H4 (cell line): ENCODE measurements around the gene NELFB. TPM values are rescaled to one million over a fixed set of nuclear protein-coding genes. Genes with fewer than 3 reads are reported as not detected.
"Not testable (repeated sequence)": the region's sequence is repeated elsewhere in the genome, so short reads cannot be mapped to it uniquely, and the experiment has no call there.

Experiments used
- DNase-seq: peaks from one replicate; pipeline ENCODE4 v3.0.0-alpha.2; 2015; ENCODE audit warnings: low spot score
- total RNA-seq: library from RNA; depleted of rRNA; stranded (reverse); fragments of >200 nt; shearing (Covaris generic); gene quantifications from 2 replicates; pipeline ENCODE4 v1.2.3, GENCODE V29; 2014

NELFB gene
- total RNA-seq, 1 experiment from 2014 or later, result 33.0 TPM

DNA sequence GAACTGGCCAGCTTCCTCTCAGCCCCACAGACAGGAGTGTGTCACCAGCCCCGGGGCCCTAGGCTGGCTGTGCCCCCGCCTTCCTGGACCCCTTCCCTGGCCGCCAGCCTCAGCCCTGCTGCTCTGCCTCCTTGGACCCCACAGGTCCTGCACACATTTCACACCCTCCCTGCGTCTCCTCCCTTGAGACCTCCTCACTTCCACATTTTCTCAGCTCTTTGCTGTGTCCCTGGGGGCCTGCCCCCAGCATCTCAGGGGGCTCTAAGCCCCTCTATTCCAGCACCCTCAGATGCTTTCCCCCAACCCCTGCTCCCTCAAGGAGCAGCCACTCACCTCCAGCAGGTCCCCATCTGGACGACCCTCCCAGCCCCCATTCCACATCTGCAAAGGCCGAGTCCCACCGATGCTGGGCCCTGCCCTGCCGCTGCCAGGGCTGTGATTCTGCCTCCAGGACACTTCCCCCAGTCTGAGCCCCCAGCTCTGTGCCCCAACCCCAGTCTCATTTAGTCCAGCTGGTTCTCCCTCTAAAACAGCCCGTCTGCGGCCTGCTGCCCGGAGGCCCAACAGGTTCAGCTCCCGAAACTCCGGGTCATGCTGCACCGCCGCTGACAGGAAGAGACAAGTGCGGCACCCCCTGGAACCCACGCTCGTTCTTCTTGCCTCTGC lies 20.2 kb upstream of the NELFB start:
- DNase-seq, result no peak

DNA sequence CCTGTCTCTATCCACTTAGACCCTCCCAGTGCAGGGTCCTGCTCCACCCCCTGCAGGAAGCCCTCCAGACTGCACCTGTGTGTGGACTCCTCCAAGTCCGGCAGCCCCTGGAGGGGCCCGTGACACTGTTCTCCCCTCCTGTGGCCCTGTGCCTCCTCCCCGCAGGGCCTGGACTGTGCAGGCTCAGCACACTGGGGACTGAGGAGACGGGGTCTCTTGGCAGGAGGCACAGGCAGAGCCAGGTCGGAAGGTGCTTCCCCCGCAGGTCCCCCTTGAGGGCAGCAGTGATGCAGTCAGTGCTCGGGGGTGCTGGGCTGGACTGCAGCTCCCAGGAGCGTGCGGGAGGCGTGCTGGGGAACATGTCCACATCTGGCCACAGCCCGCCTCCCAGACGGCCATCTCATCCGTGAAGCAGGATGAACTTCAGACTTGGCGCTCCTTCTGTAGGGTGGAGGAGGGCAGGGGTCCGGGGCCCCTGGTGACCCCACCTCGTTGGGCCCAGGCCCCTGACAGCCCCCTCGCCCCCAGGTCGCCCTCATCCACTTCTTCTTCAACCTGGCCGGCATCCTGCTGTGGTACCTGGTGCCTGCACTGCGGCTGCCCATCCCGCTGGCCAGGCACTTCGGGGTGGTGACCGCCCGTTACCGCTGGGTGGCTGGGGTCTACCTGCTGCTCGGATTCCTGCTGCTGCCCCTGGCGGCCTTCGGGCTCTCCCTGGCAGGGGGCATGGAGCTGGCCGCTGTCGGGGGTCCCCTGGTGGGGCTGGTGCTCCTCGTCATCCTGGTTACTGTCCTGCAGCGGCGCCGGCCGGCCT lies 19.5 kb upstream of the NELFB start:
- DNase-seq, result no peak

DNA sequence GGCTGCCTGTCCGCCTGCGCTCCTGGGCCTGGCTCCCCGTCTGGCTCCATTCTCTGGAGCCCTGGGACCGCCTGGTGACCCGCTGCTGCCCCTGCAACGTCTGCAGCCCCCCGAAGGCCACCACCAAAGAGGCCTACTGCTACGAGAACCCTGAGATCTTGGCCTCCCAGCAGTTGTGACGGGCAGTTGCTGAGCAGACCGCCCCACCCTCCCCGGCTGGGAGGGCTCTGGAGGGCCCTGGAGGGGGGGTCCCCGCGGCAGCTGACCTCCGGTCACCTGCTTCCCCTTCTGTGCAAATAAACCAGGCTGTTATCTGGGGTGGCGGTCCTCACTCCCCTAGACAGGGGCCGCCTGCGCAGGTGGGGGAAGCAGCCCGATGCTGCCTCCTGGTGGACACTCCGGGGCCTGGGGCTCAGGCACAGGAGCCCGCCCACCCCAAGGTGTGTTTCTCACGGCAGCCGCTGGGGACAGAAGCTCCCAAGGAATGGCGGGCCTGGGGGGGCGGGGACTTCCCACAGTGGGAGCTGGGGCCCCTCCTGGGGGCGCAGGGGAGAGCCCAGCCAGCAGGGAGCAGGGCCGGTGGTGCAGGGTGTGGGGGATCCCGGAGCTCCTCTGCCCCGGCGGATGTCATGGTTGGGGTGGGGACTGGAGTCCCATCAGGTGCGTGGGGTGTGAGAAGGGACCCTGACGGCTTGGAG lies 18.7 kb upstream of the NELFB start:
- DNase-seq, result peak; percentile 74

DNA sequence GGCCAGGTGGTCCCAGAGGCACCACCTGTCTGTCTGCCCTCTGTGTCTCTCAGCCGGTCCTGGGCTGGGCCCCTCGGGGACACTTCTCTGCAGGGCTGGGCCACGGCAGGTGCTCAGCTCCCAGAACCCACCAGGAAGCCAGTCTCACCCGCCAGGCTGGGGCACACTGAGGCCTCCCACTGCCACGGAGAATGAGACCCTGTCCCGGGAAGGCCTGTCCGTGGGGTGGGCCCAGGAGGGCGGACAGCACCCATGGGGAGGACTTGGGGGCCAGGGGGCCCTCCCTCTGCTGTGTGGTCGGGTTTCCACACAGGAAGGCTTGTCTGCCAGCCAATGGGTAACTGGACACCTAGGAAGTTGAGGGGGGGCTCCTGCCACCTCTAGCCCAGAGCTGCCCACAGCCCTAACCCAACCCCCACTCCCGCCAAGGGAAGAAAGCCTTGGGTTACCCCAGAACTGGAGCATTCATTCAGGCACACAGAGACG lies 18.1 kb upstream of the NELFB start:
- DNase-seq, result no peak

DNA sequence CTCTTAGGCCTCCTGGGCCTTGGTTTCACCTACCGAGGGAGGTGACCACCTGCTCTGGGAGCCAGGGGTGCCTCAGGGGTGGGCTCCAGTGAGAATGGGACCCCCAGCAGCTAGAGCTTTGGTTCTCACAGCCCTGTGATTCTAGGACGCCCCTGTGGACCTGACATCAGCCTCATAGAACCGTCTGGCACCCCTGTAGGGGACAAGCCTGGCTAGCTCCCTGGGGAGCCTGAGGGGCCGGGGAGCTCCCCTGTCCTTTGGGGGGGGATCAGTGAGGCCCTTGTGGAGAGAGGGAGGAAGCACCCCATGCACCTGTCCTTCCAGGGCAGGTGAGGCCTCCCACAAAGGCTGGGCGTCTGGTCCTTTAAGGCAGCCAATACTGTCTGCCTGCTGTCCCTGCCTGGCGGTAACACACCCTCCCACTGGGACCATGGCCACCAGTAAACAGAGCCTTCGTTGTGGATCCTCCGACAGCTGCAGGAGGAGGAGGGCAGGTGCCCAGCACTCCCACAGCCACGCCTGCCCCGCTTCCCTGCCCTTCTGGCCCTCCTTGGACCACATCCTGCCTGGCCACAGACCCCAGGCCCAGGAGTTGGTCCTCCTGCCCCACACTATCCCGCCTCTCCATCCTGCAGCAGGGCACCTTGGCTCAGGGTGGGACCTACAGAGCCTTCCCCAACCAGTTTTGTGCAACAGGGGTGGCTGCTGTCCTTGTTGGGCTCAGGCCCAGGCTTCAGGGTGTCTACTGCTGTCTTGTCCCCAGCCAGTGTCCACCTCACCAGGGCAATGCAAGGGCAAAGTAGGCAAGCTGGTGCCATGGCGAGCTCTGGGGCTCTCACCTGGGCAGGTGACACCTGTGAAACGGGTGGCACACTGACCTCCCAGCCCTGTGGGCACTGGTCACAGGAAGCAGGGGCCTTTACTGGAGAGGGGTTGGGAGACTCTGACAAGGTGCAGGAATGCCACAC lies 17.1 kb upstream of the NELFB start:
- DNase-seq, result no peak

DNA sequence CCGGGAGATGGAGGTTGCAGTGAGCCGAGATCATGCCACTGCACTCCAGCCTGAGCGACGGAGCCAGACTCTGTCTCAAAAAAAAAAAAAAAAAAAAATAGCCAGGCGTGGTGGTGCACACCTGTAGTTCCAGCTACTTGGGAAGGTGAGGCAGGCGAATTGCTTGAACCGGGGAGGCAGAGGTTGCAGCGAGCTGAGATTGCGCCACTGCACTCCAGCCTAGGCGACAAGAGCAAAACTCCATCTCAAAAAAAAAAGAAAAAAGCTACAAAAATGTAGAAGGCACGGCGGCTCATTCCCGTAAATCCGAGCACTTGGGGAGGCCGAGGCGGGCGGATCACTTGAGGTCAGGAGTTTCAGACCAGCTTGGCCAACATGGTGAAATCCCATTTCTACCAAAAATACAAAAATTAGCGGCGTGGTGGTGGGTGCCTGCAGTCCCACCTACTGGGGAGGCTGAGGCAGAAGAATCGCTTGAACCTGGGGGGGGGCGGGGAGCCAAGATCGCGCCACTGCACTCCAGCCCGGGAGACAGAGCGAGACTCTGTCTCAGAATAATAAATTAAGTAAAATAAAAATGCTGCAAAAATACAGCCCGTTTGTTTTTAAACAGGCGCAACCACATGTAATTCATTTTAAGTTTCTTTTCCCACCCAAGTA lies 15.5 kb upstream of the NELFB start:
- DNase-seq, result not testable (repeated sequence)

DNA sequence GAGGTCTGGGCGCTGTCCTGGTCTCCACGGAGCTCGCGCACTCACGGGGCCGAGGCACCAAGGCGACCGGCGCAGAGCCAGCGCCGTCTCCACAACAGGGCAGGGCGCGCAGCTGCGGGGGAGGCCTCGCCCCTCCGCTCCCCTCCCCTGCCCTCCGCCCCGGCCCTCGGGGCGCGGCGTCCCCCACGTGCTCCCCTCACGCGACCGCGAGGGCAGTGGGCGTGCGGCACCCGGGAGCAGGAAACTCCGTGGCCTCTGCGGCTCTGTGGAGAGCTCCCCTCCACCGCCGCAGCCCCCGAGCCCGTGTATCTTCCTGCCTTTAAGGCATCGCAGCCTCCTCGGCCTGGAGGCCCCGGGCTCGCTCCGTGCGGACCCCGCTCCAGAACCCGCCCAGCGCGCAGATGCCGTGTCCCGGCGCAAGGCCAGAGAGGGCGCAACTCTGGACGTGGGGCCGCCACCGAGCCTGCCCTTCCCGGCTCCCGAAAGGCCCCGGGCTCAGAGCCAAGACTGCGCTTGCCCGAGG lies 14.7 kb upstream of the NELFB start:
- peak; percentile 52 for DNase-seq

DNA sequence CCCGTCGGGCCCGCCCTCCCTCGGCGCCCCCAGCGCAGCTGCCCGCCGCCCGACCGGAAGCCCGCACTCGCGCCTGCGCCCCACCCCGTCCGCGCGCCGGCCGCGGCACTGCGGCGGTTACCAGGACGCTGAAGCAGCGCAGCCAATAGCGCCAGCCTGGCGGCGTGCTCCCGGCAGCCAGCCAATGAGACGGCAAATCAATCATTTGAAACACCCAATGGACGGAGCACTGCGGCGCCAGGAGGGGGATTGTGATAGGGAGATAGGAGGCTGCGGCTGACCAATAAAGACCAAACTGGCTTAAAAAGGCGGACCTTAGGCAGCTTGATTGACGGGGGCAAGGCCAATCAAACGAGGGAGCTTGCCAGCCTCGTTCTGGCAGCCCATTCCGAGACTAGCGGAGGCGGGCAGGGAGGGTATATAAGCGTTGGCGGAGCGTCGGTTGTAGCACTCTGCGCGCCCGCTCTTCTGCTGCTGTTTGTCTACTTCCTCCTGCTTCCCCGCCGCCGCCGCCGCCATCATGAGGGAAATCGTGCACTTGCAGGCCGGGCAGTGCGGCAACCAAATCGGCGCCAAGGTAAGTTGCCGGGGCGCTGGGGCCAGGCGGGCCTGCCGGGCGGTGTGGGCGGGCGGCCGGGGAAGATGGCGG lies 14.2 kb upstream of the NELFB start, which contains the start of gene TUBB4B:
Gene TUBB4B (plus strand): TSS at position 447 of the 649 bp plus-strand sequence. CDS start 74 bp downstream, at position 521.
- peak; percentile 100 for DNase-seq

DNA sequence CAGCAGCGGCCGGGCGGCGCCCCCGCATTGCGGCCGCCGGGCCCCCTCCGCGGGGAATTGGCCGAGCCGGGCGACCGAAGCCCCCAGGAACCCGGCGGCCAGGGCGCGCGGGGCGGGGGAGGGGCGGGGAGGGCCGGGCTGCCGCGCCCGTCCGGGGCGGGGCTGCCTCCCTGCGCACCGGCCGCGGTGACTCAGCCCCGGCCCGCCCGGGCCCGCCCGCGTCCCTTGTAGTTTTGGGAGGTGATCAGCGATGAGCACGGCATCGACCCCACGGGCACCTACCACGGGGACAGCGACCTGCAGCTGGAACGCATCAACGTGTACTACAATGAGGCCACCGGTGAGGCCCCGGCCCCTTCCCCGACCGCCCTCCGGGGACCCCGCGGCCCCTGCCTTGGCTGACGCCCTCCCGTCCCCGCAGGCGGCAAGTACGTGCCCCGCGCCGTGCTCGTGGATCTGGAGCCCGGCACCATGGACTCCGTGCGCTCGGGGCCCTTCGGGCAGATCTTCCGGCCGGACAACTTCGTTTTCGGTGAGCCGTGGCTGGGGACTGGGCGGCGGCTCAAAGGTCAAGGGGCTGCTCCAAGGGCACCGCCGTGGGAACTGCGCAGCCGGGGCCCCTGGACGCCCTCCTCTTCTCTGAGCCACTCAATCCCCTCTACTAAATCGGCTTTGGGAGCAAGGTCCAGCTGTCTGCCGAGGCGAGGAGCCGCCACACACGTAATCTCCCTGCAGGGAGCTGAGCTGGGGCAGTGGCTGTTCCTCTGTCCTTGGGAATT lies 13.4 kb upstream of the NELFB start:
- no peak for DNase-seq

DNA sequence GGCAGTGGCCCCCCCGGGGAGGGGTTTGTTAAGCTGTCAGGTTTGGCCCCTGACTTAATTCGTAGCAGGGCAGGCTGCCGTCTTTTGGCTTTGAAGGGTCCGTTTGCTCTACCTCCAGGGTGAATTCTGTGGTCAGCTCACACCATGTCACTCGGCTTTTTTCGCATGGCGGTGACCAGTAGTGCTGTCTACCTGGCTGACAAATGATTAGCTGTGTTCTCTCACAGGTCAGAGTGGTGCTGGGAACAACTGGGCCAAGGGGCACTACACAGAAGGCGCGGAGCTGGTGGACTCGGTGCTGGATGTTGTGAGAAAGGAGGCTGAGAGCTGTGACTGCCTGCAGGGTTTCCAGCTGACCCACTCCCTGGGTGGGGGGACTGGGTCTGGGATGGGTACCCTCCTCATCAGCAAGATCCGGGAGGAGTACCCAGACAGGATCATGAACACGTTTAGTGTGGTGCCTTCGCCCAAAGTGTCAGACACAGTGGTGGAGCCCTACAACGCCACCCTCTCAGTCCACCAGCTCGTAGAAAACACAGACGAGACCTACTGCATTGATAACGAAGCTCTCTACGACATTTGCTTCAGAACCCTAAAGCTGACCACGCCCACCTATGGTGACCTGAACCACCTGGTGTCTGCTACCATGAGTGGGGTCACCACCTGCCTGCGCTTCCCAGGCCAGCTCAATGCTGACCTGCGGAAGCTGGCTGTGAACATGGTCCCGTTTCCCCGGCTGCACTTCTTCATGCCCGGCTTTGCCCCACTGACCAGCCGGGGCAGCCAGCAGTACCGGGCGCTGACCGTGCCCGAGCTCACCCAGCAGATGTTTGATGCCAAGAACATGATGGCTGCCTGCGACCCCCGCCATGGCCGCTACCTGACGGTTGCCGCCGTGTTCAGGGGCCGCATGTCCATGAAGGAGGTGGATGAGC lies 12.6 kb upstream of the NELFB start:
- DNase-seq, result no peak

DNA sequence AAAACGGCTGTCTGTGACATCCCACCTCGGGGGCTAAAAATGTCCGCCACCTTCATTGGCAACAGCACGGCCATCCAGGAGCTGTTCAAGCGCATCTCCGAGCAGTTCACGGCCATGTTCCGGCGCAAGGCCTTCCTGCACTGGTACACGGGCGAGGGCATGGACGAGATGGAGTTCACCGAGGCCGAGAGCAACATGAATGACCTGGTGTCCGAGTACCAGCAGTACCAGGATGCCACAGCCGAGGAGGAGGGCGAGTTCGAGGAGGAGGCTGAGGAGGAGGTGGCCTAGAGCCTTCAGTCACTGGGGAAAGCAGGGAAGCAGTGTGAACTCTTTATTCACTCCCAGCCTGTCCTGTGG lies 11.9 kb upstream of the NELFB start:
- not testable (repeated sequence) for DNase-seq

DNA sequence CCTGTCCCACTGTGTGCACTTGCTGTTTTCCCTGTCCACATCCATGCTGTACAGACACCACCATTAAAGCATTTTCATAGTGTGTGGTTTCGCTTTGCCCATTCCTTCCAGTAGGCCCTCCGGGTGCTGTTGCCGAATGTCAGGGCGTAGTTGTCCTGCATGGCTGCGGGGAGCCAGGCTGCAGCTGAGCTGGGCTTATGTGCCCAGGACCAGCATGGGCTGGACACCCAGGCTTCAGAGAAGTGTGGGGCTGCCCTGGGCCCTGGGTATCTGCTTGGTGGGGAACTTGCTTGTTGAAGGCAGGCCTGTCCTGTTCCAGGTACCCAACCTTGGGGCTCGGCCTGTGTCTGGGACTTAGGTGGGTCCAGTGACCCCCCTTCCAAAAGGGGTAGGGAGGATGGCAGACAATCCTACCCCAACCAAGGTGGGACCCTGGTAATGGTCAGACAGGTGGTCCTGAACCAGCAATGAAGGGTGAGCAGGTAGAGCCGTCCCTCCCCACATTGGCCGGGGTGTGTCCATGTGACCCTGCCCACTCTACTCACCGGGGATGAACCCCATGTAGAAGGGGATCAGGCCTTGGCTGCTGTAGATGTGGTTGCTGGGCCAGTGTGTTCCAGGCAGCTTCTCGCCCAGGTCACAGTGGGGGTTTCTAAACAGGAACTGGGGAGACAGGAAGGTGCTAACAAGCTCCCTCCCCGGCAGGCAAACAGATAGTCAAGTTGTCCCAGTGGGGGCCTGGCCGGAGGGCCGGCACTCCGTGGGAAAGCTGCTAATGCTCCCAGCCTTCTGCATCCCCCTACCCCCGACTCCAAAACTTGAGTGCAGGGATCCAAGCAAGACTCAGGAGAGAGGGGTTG lies 11.3 kb upstream of the NELFB start:
- no peak for DNase-seq

DNA sequence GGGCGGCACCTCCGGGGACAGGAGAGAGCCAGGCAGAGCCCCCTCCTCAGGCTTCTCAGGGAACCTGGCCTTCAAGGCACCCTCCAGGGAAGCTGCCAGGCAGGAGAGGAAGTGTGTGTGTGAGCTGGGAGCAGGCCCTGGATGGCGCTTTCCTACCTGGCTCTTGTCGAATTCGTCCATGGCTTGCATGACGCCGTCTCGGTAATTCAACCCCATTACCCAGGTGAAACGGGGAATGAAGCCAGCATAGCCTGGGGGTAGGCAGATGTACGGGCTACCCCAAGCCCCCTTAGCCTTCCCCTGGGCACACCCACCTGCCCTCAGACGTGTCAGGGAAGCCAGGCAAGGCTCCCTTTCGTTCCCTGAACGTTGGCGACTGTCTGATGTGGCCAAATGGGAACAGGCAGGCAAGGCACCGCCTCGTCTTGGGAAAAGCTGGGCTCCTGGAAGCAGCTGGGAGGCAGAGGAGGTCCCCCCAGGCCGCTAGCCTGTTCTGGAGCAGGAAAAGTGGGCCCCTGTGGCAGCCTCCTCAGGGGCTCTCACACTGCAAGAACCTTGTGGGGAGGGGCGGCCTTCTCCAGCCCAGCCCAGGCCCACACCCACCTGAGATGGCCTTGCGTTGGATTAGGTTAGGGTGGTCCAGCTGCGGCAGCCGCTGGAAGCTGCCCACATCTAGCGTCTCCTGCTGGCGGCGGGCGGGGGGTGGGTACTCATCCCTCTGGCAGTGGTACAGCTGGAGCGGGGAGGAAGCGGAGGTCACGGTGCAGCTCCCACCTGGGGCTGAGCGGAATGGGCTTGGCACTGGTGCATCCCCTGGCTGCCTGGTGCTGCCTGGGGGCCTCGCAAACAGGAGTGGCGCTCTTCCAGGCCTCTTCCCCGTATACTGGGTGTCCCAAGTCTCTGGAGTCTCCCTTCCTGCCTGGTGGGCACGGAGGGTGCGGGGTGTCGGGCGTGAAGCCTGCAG lies 10.4 kb upstream of the NELFB start:
- no peak for DNase-seq

DNA sequence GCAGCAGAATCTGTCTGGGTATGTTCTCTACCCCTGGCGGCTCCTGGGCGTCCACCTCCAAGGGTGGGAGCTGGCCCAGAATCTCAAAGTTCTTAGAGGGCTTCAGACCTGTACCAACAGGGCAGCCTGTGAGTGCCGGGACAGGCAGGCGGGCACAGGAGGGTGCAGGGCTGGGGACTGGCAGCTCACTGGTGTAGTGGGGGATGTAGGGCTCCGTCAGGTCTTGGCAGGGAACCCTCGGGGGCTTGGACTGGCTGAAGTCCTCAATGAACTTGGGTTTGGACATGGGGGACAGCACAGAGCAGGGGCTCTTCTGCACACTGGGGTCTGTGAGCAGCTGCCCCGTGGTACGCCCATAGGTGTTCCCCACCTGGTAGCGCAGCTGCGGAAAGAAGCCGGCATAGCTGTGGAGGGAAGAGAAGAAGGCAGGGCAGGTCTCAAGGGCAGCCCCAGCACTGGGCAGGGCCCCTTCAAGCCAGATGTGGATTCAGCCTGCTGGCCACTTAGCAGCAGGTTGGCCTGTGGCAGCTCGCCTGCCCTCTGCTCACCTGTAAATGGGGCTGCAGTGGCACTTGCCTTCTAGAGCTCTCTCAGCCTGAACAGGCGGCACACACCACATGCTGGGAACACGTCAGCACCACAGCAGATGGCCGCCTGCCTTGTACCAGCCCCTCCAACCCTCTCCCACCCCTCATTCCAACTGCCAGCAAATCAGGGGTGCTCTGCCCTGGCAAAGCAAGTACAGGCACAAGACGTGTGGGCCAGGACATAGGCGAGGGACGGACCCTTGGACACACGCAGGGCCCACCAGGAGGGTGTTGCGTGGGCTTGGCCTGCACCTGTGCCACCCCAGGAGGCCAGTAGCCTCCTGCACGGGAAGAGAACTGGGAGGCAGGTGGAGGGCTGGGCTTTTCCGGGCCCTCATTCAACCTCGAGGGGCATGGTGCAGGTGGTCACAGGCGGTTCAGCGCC lies 9.4 kb upstream of the NELFB start:
- DNase-seq, result no peak
